ENCODE data around the gene DLG2. TPM values are rescaled to one million over a fixed set of nuclear protein-coding genes. Genes with fewer than 3 reads are reported as not detected.

The DLG2 gene
- total and polyA plus RNA-seq, 4 donors, result 1.3 to 23.3 (median 10.9) TPM

DNA sequence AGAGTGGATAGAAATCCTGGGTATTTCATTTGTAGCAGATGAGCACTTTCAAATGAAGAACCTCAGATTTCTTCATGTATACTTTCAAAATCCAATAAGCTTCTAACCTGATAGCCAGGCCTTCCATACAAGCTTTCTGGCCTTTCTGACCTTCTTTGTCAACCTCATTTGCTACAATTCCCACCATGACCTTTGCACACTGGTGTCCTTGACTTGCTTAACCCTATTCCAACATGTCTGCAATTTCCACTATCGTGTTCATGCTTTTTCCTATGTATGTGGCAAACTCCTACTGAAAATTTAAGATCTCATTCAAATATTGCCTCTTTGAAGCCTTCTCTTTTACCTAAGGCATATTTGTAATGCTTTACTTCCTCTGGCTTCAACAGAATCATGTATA, 2098.9 kb downstream of the DLG2 start:
- WGBS, 2 donors, result 85 to 86% methylated on average over 1 of the region's 1 CpG
- no peak for ATAC-seq (ENCODE audit: low FRiP score)
- intact Hi-C loops (cut with DNase I), result no loop called here

DNA sequence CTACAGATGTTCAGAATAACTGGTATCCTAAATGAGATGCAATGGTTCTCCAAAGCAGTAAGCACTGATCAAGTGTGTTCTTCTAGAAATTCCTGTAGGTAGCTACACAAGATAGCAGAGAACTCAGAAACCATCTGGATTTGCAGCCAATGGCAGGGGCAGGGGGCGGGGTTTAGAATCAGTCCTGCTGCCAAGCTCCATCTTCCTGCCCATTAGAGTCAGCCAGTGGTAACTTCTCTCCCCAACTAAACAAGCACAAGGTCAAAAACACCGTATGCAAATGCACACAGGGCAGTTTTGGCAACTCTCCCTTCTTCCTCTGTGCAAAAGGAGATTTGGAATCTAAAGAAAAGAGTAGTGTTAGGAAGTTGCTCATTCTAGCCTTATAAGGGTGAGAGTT, 2103.5 kb downstream of the DLG2 start:
- Histone ChIP-seq H3K27me3 (ENCODE audit: control insufficient read depth in 1 of 2, insufficient read depth in 2 of 2, low read length in 1 of 2) (no peaks in the 10 kb centered on the region), H3K9me3 (ENCODE audit: control insufficient read depth, low read length) (peaks cover 1% of the 10 kb centered on the region), H3K4me1 (ENCODE audit: control insufficient read depth in 1 of 2, insufficient read depth in 2 of 2, low read length in 2 of 2) (no peaks in the 10 kb centered on the region), H3K4me3 (ENCODE audit: low read length in 2 of 2) (no peak overlapping the region), H3K36me3 (ENCODE audit: control insufficient read depth in 1 of 2, insufficient read depth in 2 of 2, low read length in 1 of 2) (no peaks in the 10 kb centered on the region), H3K27ac (ENCODE audit: low read depth in 1 of 2, low read length in 2 of 2) (no peak overlapping the region)
- no peak for DNase-seq
- intact Hi-C loops (cut with DNase I), result no loop called here
- no peak for ATAC-seq (ENCODE audit: low FRiP score)
- WGBS, 2 donors, result 53 to 55% methylated on average over 2 of the region's 2 CpGs

More for the DNA sequence above, 2098.9 kb downstream of the DLG2 start:
- Histone ChIP-seq H3K27ac (ENCODE audit: low read depth in 1 of 2, low read length in 2 of 2) (no peak overlapping the region), H3K4me1 (ENCODE audit: control insufficient read depth in 1 of 2, insufficient read depth in 2 of 2, low read length in 2 of 2) (no peaks in the 10 kb centered on the region), H3K4me3 (ENCODE audit: low read length in 2 of 2) (no peak overlapping the region), H3K9me3 (ENCODE audit: control insufficient read depth, low read length) (no peaks in the 10 kb centered on the region), H3K27me3 (ENCODE audit: control insufficient read depth in 1 of 2, insufficient read depth in 2 of 2, low read length in 1 of 2) (no peaks in the 10 kb centered on the region), H3K36me3 (ENCODE audit: control insufficient read depth in 1 of 2, insufficient read depth in 2 of 2, low read length in 1 of 2) (no peaks in the 10 kb centered on the region)
- no peak for DNase-seq

GRCh38 chr11:83522911-83523310, 2104.2 kb downstream of the DLG2 start:
- H3K4me3 ChIP-seq (ENCODE audit: low read length in 2 of 2), result no peak overlapping the region
- no peaks in the 10 kb centered on the region for H3K4me1 ChIP-seq (ENCODE audit: control insufficient read depth in 1 of 2, insufficient read depth in 2 of 2, low read length in 2 of 2)
- ATAC-seq (ENCODE audit: low FRiP score), result no peak
- WGBS, 2 donors, result 54 to 60% methylated on average over 2 of the region's 2 CpGs
- no peaks in the 10 kb centered on the region for H3K27me3 ChIP-seq (ENCODE audit: control insufficient read depth in 1 of 2, insufficient read depth in 2 of 2, low read length in 1 of 2)
- H3K27ac ChIP-seq (ENCODE audit: low read depth in 1 of 2, low read length in 2 of 2), result no peak overlapping the region
- intact Hi-C loops (cut with DNase I), result no loop called here
- H3K36me3 ChIP-seq (ENCODE audit: control insufficient read depth in 1 of 2, insufficient read depth in 2 of 2, low read length in 1 of 2), result no peaks in the 10 kb centered on the region
- DNase-seq, result no peak
- H3K9me3 ChIP-seq (ENCODE audit: control insufficient read depth, low read length), result peaks cover 5% of the 10 kb centered on the region

DNA sequence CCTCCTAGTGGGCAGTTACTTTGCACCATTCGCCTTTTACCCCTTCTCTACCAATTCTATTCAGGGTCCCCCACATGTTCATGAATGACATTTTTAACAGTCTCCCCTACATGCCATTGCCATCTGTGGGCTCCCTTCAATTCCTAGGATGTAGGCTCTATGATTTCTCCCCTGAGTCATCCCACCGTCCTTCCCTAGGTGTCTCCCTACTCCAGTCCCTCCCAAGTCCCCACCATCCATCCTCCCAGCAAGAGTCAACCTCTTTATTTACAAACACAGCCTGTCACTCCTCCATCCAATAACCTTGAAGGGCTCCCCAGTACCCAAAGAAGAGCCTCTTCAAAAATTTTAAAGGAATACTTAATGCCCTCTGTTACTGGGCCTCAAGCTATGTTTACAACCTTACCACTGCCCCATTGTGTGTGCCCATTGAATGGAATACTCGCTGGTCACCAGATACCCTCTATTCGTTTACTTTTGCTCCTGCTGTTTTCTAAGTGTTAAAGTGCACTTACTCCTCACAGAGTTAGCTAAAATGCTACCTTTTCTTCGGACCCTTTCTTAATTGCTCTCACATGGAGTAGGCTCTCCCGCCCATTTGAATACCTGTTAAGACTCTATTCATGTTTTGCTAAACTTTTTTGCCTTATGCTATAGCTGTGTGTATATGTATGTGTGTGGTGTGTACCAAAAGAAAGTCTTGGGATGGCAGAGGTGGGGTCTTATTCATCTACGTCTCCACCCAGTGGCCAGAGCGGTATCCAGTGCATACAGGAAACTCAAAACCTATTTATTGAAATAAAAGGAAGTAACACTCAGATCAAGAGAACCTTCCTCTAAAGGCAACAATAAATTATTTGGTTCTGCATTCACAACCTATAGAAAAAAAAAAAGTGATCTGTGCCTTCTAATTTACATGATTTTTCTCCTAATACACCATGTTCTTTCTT, 2105.2 kb downstream of the DLG2 start:
- DNase-seq, result no peak
- 66 to 69% methylated on average over 8 of the region's 8 CpGs for WGBS, 2 donors
- H3K36me3 ChIP-seq (ENCODE audit: control insufficient read depth in 1 of 2, insufficient read depth in 2 of 2, low read length in 1 of 2), result no peaks in the 10 kb centered on the region
- no peak for ATAC-seq (ENCODE audit: low FRiP score)
- intact Hi-C loops (cut with DNase I), result no loop called here
- no peak overlapping the region for H3K27ac ChIP-seq (ENCODE audit: low read depth in 1 of 2, low read length in 2 of 2)
- H3K4me1 ChIP-seq (ENCODE audit: control insufficient read depth in 1 of 2, insufficient read depth in 2 of 2, low read length in 2 of 2), result no peaks in the 10 kb centered on the region
- H3K9me3 ChIP-seq (ENCODE audit: control insufficient read depth, low read length), result peaks cover 6% of the 10 kb centered on the region
- no peaks in the 10 kb centered on the region for H3K27me3 ChIP-seq (ENCODE audit: control insufficient read depth in 1 of 2, insufficient read depth in 2 of 2, low read length in 1 of 2)
- H3K4me3 ChIP-seq (ENCODE audit: low read length in 2 of 2), result no peak overlapping the region

GRCh38 chr11:83520849-83521248, 2106.3 kb downstream of the DLG2 start:
- Histone ChIP-seq H3K4me1 (ENCODE audit: control insufficient read depth in 1 of 2, insufficient read depth in 2 of 2, low read length in 2 of 2) (no peaks in the 10 kb centered on the region), H3K36me3 (ENCODE audit: control insufficient read depth in 1 of 2, insufficient read depth in 2 of 2, low read length in 1 of 2) (no peaks in the 10 kb centered on the region), H3K9me3 (ENCODE audit: control insufficient read depth, low read length) (peaks cover 6% of the 10 kb centered on the region), H3K27me3 (ENCODE audit: control insufficient read depth in 1 of 2, insufficient read depth in 2 of 2, low read length in 1 of 2) (no peaks in the 10 kb centered on the region), H3K4me3 (ENCODE audit: low read length in 2 of 2) (no peak overlapping the region), H3K27ac (ENCODE audit: low read depth in 1 of 2, low read length in 2 of 2) (no peak overlapping the region)
- intact Hi-C loops (cut with DNase I), result no loop called here
- WGBS, 2 donors, result 26 to 39% methylated on average over 3 of the region's 3 CpGs
- DNase-seq, result no peak
- no peak for ATAC-seq (ENCODE audit: low FRiP score)

- WGBS, 2 donors, result 56 to 57% methylated on average over 2 of the region's 2 CpGs
- ATAC-seq (ENCODE audit: low FRiP score) (no peak), DNase-seq (no peak)
- Histone ChIP-seq H3K27me3 (ENCODE audit: control insufficient read depth in 1 of 2, insufficient read depth in 2 of 2, low read length in 1 of 2) (no peaks in the 10 kb centered on the region), H3K4me3 (ENCODE audit: low read length in 2 of 2) (no peak overlapping the region), H3K27ac (ENCODE audit: low read depth in 1 of 2, low read length in 2 of 2) (no peak overlapping the region), H3K9me3 (ENCODE audit: control insufficient read depth, low read length) (no peaks in the 10 kb centered on the region), H3K36me3 (ENCODE audit: control insufficient read depth in 1 of 2, insufficient read depth in 2 of 2, low read length in 1 of 2) (no peaks in the 10 kb centered on the region), H3K4me1 (ENCODE audit: control insufficient read depth in 1 of 2, insufficient read depth in 2 of 2, low read length in 2 of 2) (no peaks in the 10 kb centered on the region)
- intact Hi-C loops (cut with DNase I), result no loop called here
Observed at GRCh38 chr11:83511646-83512045, 2115.5 kb downstream of the DLG2 start.

- Histone ChIP-seq H3K27ac (ENCODE audit: low read depth in 1 of 2, low read length in 2 of 2) (no peak overlapping the region), H3K4me1 (ENCODE audit: control insufficient read depth in 1 of 2, insufficient read depth in 2 of 2, low read length in 2 of 2) (no peaks in the 10 kb centered on the region), H3K9me3 (ENCODE audit: control insufficient read depth, low read length) (no peaks in the 10 kb centered on the region), H3K27me3 (ENCODE audit: control insufficient read depth in 1 of 2, insufficient read depth in 2 of 2, low read length in 1 of 2) (no peaks in the 10 kb centered on the region), H3K4me3 (ENCODE audit: low read length in 2 of 2) (no peak overlapping the region), H3K36me3 (ENCODE audit: control insufficient read depth in 1 of 2, insufficient read depth in 2 of 2, low read length in 1 of 2) (no peaks in the 10 kb centered on the region)
- intact Hi-C loops (cut with DNase I), result no loop called here
- no peak for DNase-seq
- WGBS, 2 donors, result 31 to 35% methylated on average over 11 of the region's 11 CpGs
- no peak for ATAC-seq (ENCODE audit: low FRiP score)
Observed at GRCh38 chr11:83510530-83511460, 2116.3 kb downstream of the DLG2 start.

- no peaks in the 10 kb centered on the region for H3K9me3 ChIP-seq (ENCODE audit: control insufficient read depth, low read length)
- WGBS, 2 donors, result 71 to 73% methylated on average over 6 of the region's 6 CpGs
- no peaks in the 10 kb centered on the region for H3K36me3 ChIP-seq (ENCODE audit: control insufficient read depth in 1 of 2, insufficient read depth in 2 of 2, low read length in 1 of 2)
- H3K4me1 ChIP-seq (ENCODE audit: control insufficient read depth in 1 of 2, insufficient read depth in 2 of 2, low read length in 2 of 2), result no peaks in the 10 kb centered on the region
- no peak for ATAC-seq (ENCODE audit: low FRiP score)
- no peaks in the 10 kb centered on the region for H3K27me3 ChIP-seq (ENCODE audit: control insufficient read depth in 1 of 2, insufficient read depth in 2 of 2, low read length in 1 of 2)
- intact Hi-C loops (cut with DNase I), result no loop called here
- DNase-seq, result no peak
- H3K27ac ChIP-seq (ENCODE audit: low read depth in 1 of 2, low read length in 2 of 2), result no peak overlapping the region
- H3K4me3 ChIP-seq (ENCODE audit: low read length in 2 of 2), result no peak overlapping the region
Observed at GRCh38 chr11:83508804-83509203, 2118.3 kb downstream of the DLG2 start.

Data from aorta (tissue), 5 donors.